ENCODE data around the gene FAM171A1.

DNA sequence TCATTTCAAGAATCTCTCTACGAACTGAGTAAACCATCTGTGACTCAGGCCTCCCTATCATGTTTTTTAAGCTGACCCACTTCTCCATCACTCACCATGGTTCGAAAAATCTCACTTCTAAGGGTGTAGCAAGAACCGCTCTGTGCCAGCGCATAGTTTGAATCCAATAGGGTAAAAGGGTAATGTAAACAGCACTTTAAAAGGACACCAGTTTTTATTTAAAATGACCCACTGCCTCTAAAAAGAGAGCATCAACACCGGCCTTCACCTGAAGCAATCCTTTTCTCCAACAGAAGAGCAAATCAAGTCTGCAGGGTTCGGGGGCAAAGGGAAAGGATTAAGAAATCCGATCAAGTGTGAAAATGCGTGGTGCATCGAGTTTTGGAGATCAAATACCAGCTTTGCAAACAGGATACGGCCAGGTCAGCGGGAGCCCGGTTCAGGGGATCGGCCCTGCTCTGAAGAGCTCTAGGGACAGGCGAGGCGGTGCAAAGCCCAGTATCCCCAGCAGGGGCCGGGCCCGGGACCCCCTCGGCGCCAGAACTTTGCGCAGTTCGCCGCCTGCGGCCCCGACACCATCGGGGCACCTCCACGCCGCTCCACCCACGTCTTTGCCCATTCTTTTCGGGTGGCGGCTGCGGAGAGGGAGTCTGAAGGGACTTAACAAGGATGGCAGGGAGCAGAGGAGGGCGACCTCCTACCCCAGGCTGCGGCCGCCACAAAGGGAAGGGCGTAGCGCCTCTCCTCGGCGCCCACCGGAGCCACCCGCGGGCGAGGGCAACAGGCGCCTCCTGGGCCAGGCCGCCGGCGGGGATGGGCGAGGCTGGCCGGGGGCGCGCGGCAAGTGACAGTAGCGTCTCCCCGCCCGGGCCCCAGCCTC, 203.4 kb downstream of the FAM171A1 start:
- TF ChIP-seq, protein P1, sequence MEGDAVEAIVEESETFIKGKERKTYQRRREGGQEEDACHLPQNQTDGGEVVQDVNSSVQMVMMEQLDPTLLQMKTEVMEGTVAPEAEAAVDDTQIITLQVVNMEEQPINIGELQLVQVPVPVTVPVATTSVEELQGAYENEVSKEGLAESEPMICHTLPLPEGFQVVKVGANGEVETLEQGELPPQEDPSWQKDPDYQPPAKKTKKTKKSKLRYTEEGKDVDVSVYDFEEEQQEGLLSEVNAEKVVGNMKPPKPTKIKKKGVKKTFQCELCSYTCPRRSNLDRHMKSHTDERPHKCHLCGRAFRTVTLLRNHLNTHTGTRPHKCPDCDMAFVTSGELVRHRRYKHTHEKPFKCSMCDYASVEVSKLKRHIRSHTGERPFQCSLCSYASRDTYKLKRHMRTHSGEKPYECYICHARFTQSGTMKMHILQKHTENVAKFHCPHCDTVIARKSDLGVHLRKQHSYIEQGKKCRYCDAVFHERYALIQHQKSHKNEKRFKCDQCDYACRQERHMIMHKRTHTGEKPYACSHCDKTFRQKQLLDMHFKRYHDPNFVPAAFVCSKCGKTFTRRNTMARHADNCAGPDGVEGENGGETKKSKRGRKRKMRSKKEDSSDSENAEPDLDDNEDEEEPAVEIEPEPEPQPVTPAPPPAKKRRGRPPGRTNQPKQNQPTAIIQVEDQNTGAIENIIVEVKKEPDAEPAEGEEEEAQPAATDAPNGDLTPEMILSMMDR (IDR thresholded peaks at IDR 0.05; ENCODE audit: insufficient read depth, low read depth, low read length), result peak; percentile 23
- TF ChIP-seq EZH2 (IDR thresholded peaks at IDR 0.05; ENCODE audit: insufficient read depth, low read length), result no peak

All from astrocyte (in vitro differentiated cells and primary cell).